ENCODE results near the gene PLCB4. TPM values are rescaled to one million over a fixed set of nuclear protein-coding genes. Genes with fewer than 3 reads are reported as not detected.

Gene PLCB4
- total RNA-seq, 2 donors from 2014 or later = 15.3 to 24.1 TPM

GRCh38 chr20:9348316-9348715 is 279.4 kb downstream of the PLCB4 start:
- Histone ChIP-seq H3K9me3 (no peaks in the 10 kb centered on the region), H3K27ac (no peak overlapping the region), H3K4me3 (no peak overlapping the region), H3K36me3 (no peaks in the 10 kb centered on the region), H3K27me3 (replicated peaks; ENCODE audit: insufficient read depth) (no peaks in the 10 kb centered on the region), H3K4me1 (ENCODE audit: control insufficient read depth in 1 of 2, low read depth in 2 of 2) (peaks cover 5 to 6% of the 10 kb centered on the region in 2 donors)
- TF ChIP-seq CTCF (IDR thresholded peaks at IDR 0.05) = no peak
- no peak for ATAC-seq (ENCODE audit: insufficient number of reproducible peaks, low FRiP score, low read depth)
- DNase-seq (ENCODE audit: low spot score) = no peak

DNA sequence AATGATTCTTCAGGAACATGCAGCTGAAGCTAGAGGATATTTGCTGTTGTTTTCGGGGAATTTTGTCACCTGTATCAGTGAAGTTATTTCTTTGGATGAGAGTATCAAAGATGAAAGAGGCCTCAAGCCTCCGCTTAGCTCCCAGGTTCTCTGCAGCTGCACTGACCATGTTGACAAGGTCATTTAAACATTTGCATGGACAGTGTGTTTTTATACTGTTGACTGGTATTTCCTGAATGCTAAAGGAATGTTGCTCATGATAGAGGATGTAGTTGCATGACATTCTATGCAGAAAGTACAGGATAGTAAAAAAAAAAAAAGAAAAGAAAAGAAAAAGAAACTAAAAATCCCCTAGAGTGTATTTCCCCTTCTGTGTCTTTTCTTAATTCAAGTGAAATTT is 279.9 kb downstream of the PLCB4 start:
- Histone ChIP-seq H3K9me3 (no peaks in the 10 kb centered on the region), H3K27me3 (replicated peaks; ENCODE audit: insufficient read depth) (no peaks in the 10 kb centered on the region), H3K36me3 (no peaks in the 10 kb centered on the region), H3K27ac (no peak overlapping the region), H3K4me1 (ENCODE audit: control insufficient read depth in 1 of 2, low read depth in 2 of 2) (peaks cover 5 to 6% of the 10 kb centered on the region in 2 donors), H3K4me3 (no peak overlapping the region)
- DNase-seq (ENCODE audit: low spot score) (no peak), ATAC-seq (ENCODE audit: insufficient number of reproducible peaks, low FRiP score, low read depth) (no peak)
- TF ChIP-seq CTCF (IDR thresholded peaks at IDR 0.05) = no peak

GRCh38 chr20:9349249-9349648 is 280.4 kb downstream of the PLCB4 start:
- no peak for ATAC-seq (ENCODE audit: insufficient number of reproducible peaks, low FRiP score, low read depth)
- H3K27ac ChIP-seq = no peak overlapping the region
- H3K9me3 ChIP-seq = no peaks in the 10 kb centered on the region
- no peaks in the 10 kb centered on the region for H3K36me3 ChIP-seq
- peaks cover 5 to 6% of the 10 kb centered on the region in 2 donors for H3K4me1 ChIP-seq (ENCODE audit: control insufficient read depth in 1 of 2, low read depth in 2 of 2)
- H3K27me3 ChIP-seq (replicated peaks; ENCODE audit: insufficient read depth) = no peaks in the 10 kb centered on the region
- no peak for DNase-seq (ENCODE audit: low spot score)
- H3K4me3 ChIP-seq = no peak overlapping the region
- TF ChIP-seq CTCF (IDR thresholded peaks at IDR 0.05) = no peak

DNA sequence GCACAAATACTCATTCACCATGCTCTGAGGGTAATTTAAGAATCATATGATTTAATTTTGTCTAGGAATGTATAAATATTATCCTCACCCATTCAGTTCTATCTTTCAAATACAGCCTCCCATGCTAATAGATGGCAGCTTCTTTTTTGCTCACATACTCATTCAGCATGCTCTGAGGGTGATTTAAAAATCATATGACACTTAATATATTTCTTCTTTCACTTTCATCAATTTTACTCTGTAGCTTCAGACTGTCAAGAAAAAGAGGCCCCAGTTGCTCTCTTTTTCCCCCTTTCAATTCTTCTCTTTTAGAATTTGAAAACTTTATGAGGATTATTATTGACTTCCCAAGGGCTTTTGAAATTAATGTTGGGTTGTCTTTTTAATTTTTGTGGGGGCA is 283.9 kb downstream of the PLCB4 start:
- no peaks in the 10 kb centered on the region for H3K9me3 ChIP-seq
- H3K36me3 ChIP-seq = no peaks in the 10 kb centered on the region
- no peak overlapping the region for H3K27ac ChIP-seq
- no peak overlapping the region for H3K4me3 ChIP-seq
- DNase-seq (ENCODE audit: low spot score) = no peak
- no peaks in the 10 kb centered on the region for H3K4me1 ChIP-seq (ENCODE audit: control insufficient read depth in 1 of 2, low read depth in 2 of 2)
- no peaks in the 10 kb centered on the region for H3K27me3 ChIP-seq (replicated peaks; ENCODE audit: insufficient read depth)
- ATAC-seq (ENCODE audit: insufficient number of reproducible peaks, low FRiP score, low read depth) = no peak
- TF ChIP-seq CTCF (IDR thresholded peaks at IDR 0.05) = no peak

DNA sequence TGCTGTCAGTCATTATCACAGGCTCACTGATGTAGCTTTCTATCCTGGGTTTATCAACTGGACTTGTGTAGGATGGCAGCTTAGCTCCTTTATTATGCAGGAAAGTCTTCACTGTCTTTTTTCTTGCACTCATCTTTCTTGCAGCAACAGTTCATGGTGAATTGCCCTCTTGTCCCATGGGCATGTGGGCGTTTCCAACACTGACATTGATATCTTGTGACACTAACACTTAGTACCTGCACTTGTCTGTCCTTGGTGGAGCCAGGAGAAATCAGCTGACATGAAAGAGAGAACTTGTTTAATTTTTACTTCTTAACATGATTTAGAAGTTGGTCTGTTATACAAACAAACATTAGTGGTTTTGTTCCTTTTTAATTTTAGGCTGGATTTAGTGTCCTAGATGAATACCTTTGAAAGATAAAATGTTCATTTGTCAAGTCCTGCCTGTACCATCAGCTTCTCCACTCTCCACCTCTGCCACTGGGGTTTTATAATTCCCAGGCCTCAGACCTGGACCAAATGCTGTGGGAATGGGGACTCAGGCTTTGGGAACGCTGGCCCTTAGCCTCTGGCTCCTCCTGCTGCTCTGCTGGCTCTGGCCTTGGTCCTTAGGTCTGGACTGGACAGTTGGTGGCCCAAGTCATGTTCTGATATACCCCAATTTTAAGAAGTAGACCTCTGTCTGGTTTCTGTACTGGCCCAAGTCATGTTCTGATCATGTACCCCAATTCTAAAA is 284.5 kb downstream of the PLCB4 start:
- DNase-seq (ENCODE audit: low spot score) (no peak), ATAC-seq (ENCODE audit: insufficient number of reproducible peaks, low FRiP score, low read depth) (no peak)
- Histone ChIP-seq H3K27me3 (replicated peaks; ENCODE audit: insufficient read depth) (no peaks in the 10 kb centered on the region), H3K36me3 (no peaks in the 10 kb centered on the region), H3K27ac (no peak overlapping the region), H3K4me3 (no peak overlapping the region), H3K9me3 (no peaks in the 10 kb centered on the region), H3K4me1 (ENCODE audit: control insufficient read depth in 1 of 2, low read depth in 2 of 2) (no peaks in the 10 kb centered on the region)
- TF ChIP-seq CTCF (IDR thresholded peaks at IDR 0.05) = no peak

All from thoracic aorta (tissue), 2 donors.